ENCODE data around the gene FIBIN.
"Not testable (repeated sequence)": the region's sequence is repeated elsewhere in the genome, so short reads cannot be mapped to it uniquely, and the experiment has no call there.

FIBIN gene

DNA sequence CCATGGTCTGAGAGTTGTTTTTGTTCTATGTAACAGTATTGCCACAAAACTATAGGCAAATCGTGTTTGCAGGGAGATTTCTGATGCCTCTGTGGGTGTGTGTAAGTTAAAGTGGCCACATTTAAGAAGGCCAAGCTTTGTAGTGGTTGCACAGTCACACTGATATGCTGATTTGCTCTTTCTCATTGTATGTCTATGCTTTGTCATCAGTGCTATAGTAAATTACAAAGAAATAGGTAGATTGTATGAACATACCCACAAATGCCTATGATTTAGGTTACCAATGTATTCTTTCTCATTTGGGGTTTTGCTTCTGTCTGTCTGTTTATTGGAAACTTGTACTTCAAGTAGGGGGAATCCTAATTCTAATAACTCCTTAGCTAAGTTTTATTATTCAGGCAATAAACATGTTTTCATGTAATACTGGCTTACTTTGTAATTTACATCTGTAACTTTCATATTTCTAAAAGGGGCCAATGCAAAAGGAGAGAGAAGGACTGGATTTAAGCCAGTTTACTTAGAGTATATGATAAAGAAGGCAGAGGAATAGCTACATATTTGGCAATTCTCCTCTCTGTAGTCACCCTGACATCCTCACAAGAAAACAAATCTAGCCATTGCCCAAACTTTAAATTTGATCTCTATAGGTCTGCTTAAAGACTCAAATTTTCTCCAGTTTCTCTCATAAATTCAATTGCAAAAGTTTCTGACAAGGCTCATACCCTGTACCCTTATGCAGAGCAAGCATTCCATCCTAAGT, 2.0 kb downstream of the FIBIN start:
- H3K4me1 Mint-ChIP-seq = no peaks in the 10 kb centered on the region
- DNase-seq = no peak
- ATAC-seq (replicated peaks) = no peak
- H3K36me3 Mint-ChIP-seq = no peaks in the 10 kb centered on the region
- no peak overlapping the region for H3K4me3 Mint-ChIP-seq
- H3K9me3 Mint-ChIP-seq = no peaks in the 10 kb centered on the region
- H3K27me3 Mint-ChIP-seq = no peaks in the 10 kb centered on the region
- no peak overlapping the region for H3K27ac Mint-ChIP-seq

DNA sequence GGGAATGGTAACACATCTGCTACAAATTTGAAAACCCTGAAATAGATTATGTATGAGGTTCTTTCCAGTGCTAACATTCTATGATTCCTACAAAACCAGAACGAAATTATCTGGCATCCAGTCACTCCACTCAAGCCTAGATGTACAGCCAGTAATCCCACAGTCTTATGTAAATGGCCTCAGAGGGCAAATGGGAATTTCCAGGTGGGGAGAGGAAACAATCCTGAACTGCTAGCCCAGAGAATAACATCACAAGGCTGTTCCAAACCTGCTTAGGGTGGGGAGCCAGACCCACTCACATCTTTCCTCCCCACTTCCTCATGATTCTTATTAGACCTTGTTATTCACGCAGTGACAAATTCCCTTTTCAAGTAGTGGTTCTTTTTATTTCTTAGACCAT, 3.5 kb downstream of the FIBIN start:
- no peaks in the 10 kb centered on the region for H3K9me3 Mint-ChIP-seq
- no peaks in the 10 kb centered on the region for H3K27me3 Mint-ChIP-seq
- no peak overlapping the region for H3K4me3 Mint-ChIP-seq
- H3K36me3 Mint-ChIP-seq = no peaks in the 10 kb centered on the region
- ATAC-seq (replicated peaks) (no peak), DNase-seq (no peak)
- H3K4me1 Mint-ChIP-seq = no peaks in the 10 kb centered on the region
- H3K27ac Mint-ChIP-seq = no peak overlapping the region

DNA sequence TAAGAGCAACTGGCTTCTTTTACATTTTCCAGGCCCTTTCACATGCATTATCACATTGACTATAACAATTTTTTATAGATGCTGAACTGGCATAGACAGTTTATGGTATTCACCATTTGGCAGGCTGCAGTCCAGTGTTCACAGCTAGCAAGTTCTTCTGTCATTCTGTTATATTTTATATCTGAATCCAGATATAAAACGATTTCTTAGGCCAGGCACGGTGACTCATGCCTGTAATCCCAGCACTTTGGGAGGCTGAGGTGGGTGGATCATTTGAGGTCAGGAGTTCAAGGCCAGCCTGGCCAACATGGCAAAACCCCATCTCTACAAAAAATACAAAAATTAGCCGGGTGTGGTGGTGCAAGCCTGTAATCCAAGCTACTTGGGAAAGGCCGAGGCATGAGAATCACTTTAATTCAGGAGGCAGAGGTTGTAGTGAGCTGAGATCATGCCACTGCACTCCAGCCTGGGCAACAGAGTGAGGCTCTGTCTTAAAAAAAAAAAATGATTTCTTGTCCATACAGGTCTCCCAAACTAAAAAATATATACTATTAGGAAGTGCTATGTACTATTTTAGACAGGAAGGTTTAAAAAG, 7.3 kb downstream of the FIBIN start:
- DNase-seq; H3K9me3 Mint-ChIP-seq; H3K4me1 Mint-ChIP-seq; H3K27me3 Mint-ChIP-seq; ATAC-seq (replicated peaks); H3K4me3 Mint-ChIP-seq; H3K27ac Mint-ChIP-seq; H3K36me3 Mint-ChIP-seq: not testable (repeated sequence)

DNA sequence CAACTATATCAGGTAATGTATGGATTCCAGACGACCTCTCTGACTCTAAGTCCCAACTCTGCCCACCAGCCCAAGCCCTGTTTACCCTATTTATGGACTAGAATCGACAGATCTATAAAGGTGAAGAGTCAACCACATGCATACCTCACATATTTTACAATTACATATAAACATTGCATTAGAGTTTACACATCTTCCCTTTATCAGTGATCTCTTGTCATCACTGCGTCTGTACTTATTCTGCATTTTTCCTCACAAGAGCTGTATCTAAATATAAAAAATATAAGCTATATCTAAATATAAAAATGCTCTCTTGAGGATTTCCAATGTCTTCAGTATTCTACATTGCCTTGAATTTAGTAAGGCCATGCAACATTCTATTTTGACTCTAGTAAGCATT, 8.5 kb downstream of the FIBIN start:
- no peak for ATAC-seq (replicated peaks)
- no peaks in the 10 kb centered on the region for H3K4me1 Mint-ChIP-seq
- no peak overlapping the region for H3K27ac Mint-ChIP-seq
- no peaks in the 10 kb centered on the region for H3K27me3 Mint-ChIP-seq
- H3K36me3 Mint-ChIP-seq = no peaks in the 10 kb centered on the region
- H3K4me3 Mint-ChIP-seq = no peak overlapping the region
- no peaks in the 10 kb centered on the region for H3K9me3 Mint-ChIP-seq
- no peak for DNase-seq

DNA sequence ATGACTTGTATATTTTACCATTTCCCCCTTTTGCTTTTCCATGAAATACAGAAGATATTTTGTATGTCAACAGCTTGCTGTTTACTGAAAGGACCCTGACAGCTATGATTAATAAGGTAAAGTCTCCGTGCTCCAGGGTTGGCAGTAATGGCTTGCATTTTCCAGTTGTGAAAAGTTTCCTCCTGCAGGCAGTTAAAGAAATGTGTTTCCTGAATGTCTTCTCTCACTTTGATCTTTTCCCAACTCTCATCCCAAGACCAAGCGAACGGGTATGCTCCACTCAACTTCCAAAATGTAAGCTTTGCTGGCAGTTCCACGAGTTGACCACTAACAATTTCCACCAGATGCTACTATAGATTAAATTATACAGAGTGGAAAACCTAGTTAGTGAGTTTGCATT, 8.9 kb downstream of the FIBIN start:
- H3K27me3 Mint-ChIP-seq = no peaks in the 10 kb centered on the region
- ATAC-seq (replicated peaks) (no peak), DNase-seq (no peak)
- H3K36me3 Mint-ChIP-seq = no peaks in the 10 kb centered on the region
- H3K27ac Mint-ChIP-seq = no peak overlapping the region
- no peaks in the 10 kb centered on the region for H3K9me3 Mint-ChIP-seq
- no peak overlapping the region for H3K4me3 Mint-ChIP-seq
- no peaks in the 10 kb centered on the region for H3K4me1 Mint-ChIP-seq

DNA sequence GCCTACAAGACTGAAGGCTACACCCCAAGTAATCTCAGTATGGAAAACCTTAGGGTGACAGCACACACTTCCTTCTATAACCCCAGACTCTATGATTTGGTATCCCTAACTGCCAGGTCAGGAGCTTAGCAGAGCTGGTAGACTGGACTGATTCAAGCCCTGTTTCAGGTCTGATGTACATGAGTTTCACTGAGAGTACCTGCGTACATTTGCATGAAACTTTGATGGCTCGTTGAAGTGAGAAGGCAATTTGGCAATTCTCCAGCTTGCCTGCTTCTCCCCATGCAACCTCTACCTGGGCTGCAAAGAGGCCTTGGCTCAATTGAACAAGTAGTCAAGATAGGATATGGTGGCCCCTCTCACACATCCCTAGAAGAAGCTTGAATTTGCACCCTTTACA, 10.2 kb downstream of the FIBIN start:
- no peaks in the 10 kb centered on the region for H3K9me3 Mint-ChIP-seq
- DNase-seq (no peak), ATAC-seq (replicated peaks) (no peak)
- H3K4me3 Mint-ChIP-seq = no peak overlapping the region
- H3K27ac Mint-ChIP-seq = no peak overlapping the region
- H3K4me1 Mint-ChIP-seq = no peaks in the 10 kb centered on the region
- H3K27me3 Mint-ChIP-seq = no peaks in the 10 kb centered on the region
- H3K36me3 Mint-ChIP-seq = no peaks in the 10 kb centered on the region

DNA sequence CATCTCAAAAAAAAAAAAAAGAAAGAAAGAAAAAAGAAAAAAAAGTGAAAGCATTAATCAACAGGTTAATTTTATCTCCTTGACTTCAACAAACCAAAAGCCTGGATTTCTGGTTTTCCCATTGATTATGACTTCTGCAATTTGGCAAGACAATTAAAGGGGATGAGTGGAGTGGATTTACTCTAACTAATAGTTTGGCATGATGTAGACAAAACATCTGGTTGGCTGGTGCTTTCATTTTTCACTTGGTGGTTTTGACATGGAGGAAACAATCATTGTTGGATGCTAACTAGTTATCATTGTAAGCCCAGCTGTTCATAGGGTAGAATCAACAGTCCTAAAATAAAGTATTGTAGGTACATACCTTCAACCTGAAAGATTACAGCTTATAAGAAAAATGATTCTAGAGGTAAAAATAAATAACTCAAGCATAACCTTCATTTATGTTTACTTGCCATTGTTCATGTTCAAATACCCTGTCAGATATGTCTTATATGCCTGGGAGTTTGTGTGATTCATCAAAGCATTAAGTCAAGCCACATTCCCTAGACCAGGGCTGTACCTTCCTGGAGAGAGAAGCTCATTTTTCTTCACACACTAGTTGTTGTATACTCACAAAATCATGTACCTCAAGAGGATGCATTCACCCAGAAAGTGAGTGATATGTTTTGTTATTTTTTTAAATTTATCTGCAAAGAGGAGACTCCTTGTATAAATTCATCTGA, 15.1 kb downstream of the FIBIN start:
- no peak overlapping the region for H3K4me3 Mint-ChIP-seq
- ATAC-seq (replicated peaks) (no peak), DNase-seq (no peak)
- H3K36me3 Mint-ChIP-seq = no peaks in the 10 kb centered on the region
- H3K4me1 Mint-ChIP-seq = no peaks in the 10 kb centered on the region
- no peaks in the 10 kb centered on the region for H3K27me3 Mint-ChIP-seq
- no peak overlapping the region for H3K27ac Mint-ChIP-seq
- no peaks in the 10 kb centered on the region for H3K9me3 Mint-ChIP-seq

DNA sequence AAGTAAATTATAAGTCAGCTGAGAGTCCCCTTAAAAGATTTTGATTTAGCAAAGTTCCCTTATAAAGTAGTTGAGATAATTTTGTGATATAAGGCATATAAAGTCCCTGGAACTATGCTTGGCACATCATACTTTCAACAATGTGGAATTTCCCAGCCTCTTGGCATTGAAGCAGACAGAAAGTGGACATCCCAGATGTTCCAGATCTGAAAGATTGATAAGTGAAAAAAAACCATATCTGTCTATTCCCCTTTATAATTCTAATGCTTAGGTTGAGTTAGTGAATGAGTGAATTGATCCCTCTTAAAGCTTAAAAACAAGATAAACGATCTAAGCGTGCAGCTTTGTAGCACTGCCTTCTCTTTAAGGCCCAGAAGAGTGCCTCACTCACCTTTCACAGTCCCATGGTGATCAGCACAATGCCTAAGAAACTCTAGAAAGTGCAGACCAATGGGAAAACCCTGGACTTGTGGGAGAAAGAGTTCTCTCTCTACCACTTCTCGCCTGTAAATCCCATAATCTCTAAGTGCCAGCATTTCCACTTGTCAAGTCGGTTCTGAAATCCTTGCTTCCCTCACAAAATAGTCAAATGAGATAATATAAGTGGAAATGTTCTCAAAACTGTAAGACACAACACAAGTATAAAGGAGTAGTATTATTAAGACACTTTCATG, 17.8 kb downstream of the FIBIN start:
- H3K36me3 Mint-ChIP-seq = no peaks in the 10 kb centered on the region
- ATAC-seq (replicated peaks) = no peak
- no peaks in the 10 kb centered on the region for H3K9me3 Mint-ChIP-seq
- no peak overlapping the region for H3K4me3 Mint-ChIP-seq
- H3K4me1 Mint-ChIP-seq = no peaks in the 10 kb centered on the region
- H3K27ac Mint-ChIP-seq = no peak overlapping the region
- DNase-seq = no peak
- no peaks in the 10 kb centered on the region for H3K27me3 Mint-ChIP-seq

DNA sequence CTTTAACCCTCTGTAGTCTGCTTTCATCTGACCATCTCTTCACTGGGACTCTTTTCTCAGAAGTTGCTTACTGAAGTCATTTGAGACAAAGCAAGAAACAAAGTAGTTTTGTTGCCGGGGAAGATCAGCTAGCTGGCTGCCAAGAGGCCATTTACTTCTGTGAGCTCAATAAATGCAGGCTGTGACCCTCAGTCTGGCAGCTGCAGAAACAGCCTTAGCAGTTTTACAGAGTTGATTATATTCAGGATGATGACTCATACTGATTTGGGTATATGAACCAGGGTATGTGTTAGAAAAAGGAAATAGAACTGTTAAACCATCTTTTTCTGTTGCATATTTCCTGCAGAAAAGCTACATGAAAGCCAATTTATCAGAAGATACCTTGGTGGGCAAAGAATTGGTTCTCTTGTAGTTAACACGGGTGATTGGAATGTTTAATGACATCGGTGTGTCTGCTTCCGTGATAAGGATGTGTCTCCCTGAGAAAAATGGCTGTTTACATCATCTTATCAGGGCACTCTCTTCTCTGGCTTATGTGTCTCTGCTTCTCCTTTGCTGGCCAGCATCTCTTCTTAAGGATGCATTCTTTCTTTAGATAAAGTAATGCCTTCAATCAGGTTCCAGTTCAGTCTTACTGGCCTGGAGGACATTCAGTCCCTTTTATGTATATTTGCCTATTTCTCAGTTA, 18.5 kb downstream of the FIBIN start:
- ATAC-seq (replicated peaks) (no peak), DNase-seq (no peak)
- no peaks in the 10 kb centered on the region for H3K36me3 Mint-ChIP-seq
- no peaks in the 10 kb centered on the region for H3K4me1 Mint-ChIP-seq
- H3K27me3 Mint-ChIP-seq = no peaks in the 10 kb centered on the region
- H3K4me3 Mint-ChIP-seq = no peak overlapping the region
- H3K9me3 Mint-ChIP-seq = no peaks in the 10 kb centered on the region
- H3K27ac Mint-ChIP-seq = no peak overlapping the region

DNA sequence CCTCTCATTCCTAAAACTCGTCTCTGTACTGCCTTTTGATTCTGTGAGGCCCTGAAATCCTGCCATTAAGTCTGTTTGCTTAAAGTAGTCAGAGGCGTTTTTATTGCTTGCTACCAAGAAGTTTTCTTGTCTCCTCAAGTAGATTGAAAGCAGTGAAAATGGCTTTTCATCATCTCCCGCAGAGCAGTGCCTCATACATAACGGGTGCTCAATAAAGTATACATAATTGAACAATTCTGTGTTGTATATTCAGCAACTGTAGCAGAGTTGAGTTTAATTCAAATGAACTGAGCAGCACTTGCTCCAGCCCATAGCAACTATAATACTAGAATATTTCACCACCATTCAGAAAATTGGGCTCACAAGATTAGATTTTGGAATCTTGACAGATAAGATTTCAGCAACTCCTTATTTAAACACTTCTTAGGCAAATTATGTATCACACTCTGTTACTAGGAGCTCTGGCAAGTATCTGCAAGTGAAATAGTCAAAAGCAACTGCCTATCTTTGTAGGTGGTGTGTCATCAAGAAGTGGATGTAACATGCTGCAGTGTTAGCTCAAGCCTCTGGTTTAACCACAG, 20.0 kb downstream of the FIBIN start:
- no peaks in the 10 kb centered on the region for H3K4me1 Mint-ChIP-seq
- no peaks in the 10 kb centered on the region for H3K9me3 Mint-ChIP-seq
- H3K36me3 Mint-ChIP-seq = no peaks in the 10 kb centered on the region
- ATAC-seq (replicated peaks) (no peak), DNase-seq (no peak)
- no peak overlapping the region for H3K4me3 Mint-ChIP-seq
- no peaks in the 10 kb centered on the region for H3K27me3 Mint-ChIP-seq
- no peak overlapping the region for H3K27ac Mint-ChIP-seq

DNA sequence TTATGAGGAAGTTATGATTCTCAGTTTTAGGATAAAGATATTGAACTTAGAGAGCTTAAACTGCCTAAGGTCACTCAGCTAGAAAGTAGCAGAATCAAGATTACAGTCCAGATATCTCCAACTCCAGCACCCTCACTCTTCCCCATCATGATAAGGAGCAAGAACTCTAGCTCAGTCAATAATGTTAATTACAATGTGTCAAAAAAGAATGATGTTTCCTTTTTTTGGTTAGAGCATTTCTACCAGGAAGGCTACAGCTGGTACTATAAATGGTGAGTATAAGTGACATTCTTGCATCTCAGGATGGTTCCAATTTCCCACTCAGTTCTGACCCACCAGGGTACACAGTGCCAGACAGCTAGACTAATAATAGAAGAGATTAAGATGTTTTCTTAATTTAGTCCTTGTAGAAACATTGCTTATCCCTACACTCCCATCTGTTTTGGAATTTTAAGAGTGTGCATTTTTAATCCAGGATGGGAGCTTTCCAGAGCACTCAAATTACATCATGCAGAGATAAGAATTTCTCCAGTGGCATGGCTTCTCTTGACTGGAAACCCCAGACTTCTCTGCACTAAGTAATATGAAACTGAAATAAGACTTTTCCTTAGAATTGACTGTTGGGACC, 25.1 kb downstream of the FIBIN start:
- no peaks in the 10 kb centered on the region for H3K9me3 Mint-ChIP-seq
- no peaks in the 10 kb centered on the region for H3K27me3 Mint-ChIP-seq
- ATAC-seq (replicated peaks) = no peak
- H3K4me1 Mint-ChIP-seq = no peaks in the 10 kb centered on the region
- no peak overlapping the region for H3K4me3 Mint-ChIP-seq
- no peak for DNase-seq
- no peaks in the 10 kb centered on the region for H3K36me3 Mint-ChIP-seq
- no peak overlapping the region for H3K27ac Mint-ChIP-seq

DNA sequence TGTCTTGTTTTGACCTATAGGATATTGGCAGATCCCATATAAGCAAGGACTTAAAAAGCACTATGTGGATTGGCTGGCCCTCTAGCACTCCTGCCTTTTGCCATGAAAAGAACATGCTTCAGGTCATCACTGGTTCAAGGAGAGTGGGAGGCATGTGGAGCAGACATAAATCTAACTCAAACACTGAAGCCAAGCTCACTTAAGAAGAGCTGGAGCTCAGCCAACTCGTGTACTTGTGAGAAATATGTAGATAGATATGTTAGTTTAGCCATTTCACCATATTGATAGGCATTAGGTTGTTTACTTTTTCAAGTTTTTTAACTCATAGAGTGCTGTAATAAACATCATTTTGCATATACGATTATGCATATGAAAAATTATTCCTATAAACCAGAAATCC, 26.8 kb downstream of the FIBIN start:
- Mint-ChIP-seq H3K27ac (no peak overlapping the region), H3K4me1 (no peaks in the 10 kb centered on the region), H3K9me3 (no peaks in the 10 kb centered on the region), H3K36me3 (no peaks in the 10 kb centered on the region), H3K27me3 (no peaks in the 10 kb centered on the region), H3K4me3 (no peak overlapping the region)
- DNase-seq (no peak), ATAC-seq (replicated peaks) (no peak)

DNA sequence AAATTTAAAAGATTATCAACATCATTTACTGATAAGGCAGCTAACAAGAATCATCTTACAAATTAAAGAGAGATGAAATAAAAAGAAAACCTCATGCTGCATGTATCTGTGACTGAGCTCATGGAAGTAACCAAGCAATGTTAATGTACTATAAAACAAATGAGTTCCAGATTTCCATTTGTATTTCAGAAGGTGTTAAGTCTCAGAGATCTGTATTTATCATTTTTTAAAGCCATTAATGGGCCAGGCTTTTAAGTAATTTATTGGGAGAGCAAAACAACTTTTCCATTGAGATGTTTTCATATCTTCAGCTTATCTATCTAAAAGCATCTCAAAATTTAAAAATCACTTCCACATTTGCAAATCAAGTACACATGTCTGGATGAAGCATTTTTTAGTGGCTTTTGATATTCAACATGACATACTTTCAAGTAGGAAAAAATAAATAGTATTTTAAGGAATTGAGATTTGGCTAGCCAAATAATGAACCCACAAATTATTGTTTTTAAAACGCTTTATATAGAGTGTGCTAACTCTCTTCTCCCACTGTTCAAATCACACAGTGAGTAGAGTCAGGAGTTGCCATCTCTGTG, 28.8 kb downstream of the FIBIN start:
- DNase-seq (no peak), ATAC-seq (replicated peaks) (no peak)
- H3K9me3 Mint-ChIP-seq = peaks cover 0 to 3% of the 10 kb centered on the region in 2 donors
- no peak overlapping the region for H3K4me3 Mint-ChIP-seq
- no peak overlapping the region for H3K27ac Mint-ChIP-seq
- no peaks in the 10 kb centered on the region for H3K36me3 Mint-ChIP-seq
- no peaks in the 10 kb centered on the region for H3K4me1 Mint-ChIP-seq
- H3K27me3 Mint-ChIP-seq = no peaks in the 10 kb centered on the region

All from stimulated activated naive B cell treated with anti-CD40 and anti-IgM and Interleukin-4, amounts not matched to agents 10 μg/mL and 1 μg/mL and 100 μg/mL, for 72 hours (primary cell).